Coronary artery (tissue), 2 donors: ENCODE results near the gene LRP8.

ENCODE experiments used
- DNase-seq: peaks from one replicate; pipeline ENCODE4 v3.0.0-alpha.2; 2017; ENCODE audit warnings: low spot score
- H3K27ac ChIP-seq, 2 donors: fragments of 200-600 bp; sonication (generic); one replicate each; pipeline ENCODE4 v1.5.1; 2016 to 2019
- H3K4me3 ChIP-seq: fragments of 200-600 bp; sonication (generic); 2 replicates; pipeline ENCODE4 v1.5.1; 2016; ENCODE audit warnings: mild to moderate bottlenecking, moderate library complexity
- CTCF ChIP-seq: fragments of 200-600 bp; sonication (generic); IDR thresholded peaks from one replicate; pipeline ENCODE4 v1.5.1; 2019; ENCODE audit warnings: antibody characterized with exemption

Gene LRP8

DNA sequence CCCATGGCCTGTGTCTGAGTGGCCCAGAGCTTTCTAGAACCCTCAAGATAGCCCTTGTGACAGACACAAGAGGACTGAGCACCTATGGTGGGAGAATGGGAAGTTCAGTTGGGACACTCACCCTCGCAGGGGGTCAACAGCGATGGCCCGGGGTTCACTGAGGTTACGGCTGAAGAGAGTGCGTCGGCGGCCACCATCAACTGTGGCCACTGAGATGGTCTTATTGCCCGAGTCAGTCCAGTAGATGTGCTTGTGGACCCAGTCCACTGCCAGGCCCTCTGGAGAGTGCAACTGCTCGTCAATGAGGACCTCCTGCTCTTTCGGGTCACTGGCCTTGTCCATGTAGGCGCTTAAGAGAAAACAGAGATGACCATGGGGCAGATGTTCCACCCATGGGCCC, 63.8 kb downstream of the LRP8 start:
- no peak overlapping the region for H3K4me3 ChIP-seq
- no peak overlapping the region for H3K27ac ChIP-seq
- DNase-seq: no peak
- TF ChIP-seq CTCF: no peak

- no peak overlapping the region for H3K27ac ChIP-seq
- H3K4me3 ChIP-seq: no peak overlapping the region
- no peak for TF ChIP-seq CTCF
- no peak for DNase-seq
These were observed 65.9 kb downstream of the LRP8 start for GRCh38 chr1:53262000-53262399.

DNA sequence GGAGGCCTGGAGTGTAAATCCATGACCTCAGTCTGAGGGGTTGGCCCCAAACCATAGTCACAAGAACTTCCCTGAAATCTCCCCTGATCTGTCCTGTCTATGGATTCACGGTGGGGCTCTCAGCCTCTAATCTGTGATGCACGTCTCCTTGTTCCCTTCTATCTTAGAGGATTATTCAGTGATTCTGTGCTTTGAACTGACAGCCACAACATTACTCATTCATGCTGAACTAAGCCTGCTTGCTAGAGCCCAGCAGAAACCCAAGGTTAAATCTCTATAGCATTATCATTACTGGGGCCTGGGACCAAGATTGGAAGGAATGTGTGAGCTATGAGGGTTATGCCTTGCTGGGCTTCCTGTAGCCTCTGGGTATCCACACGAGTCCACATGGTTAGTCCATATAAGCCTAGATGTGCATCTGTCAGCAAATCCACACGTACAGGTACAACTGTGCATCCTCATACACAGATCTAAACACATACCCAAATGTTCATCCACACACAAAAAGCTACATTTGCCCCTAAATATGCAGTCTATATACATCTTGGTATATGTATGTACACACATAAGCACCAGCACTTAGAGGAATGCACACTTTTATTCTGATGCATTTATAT, 67.1 kb downstream of the LRP8 start:
- H3K4me3 ChIP-seq: no peak overlapping the region
- no peak for DNase-seq

DNA sequence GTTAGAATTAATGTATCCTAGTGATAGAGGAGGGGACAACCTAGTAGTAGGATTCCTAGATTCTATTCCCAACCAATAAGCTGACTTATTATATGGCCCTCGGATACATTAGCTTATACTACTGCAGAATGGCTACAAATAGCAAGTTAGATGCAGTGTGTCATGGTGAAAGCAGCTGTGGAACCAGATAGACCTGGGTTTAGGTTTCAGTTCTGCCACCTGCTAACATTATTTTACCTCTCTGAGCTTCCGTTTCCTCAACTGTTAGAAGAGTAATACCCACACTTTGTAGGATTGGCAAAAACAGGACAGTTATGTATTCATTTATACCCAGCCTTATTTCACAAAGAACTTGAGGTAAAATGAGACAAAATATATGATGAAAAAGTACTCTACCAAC, 67.9 kb downstream of the LRP8 start:
- no peak for TF ChIP-seq CTCF
- Histone ChIP-seq H3K27ac (no peak overlapping the region), H3K4me3 (no peak overlapping the region)
- no peak for DNase-seq

More for the DNA sequence above, 67.1 kb downstream of the LRP8 start:
- H3K27ac ChIP-seq: no peak overlapping the region
- no peak for TF ChIP-seq CTCF

- H3K4me3 ChIP-seq: no peak overlapping the region
- DNase-seq: no peak
- TF ChIP-seq CTCF: no peak
- no peak overlapping the region for H3K27ac ChIP-seq
These were observed 69.7 kb downstream of the LRP8 start for GRCh38 chr1:53258216-53258615.

GRCh38 chr1:53257454-53258081, 70.3 kb downstream of the LRP8 start:
- TF ChIP-seq CTCF: no peak
- no peak overlapping the region for H3K27ac ChIP-seq
- no peak for DNase-seq
- H3K4me3 ChIP-seq: no peak overlapping the region
